Breast epithelium (tissue), 4 donors: ENCODE data around the gene LYVE1. TPM values are rescaled to one million over a fixed set of nuclear protein-coding genes. Genes with fewer than 3 reads are reported as not detected.

Experiments used
- DNase-seq, 2 donors: peaks; one replicate each; pipeline ENCODE4 v3.0.0-alpha.2; 2019; ENCODE audit warnings: low spot score in 2 of 2
- H3K27ac ChIP-seq, 2 donors: fragments of 200-600 bp; sonication (generic) in 1 of 2; one replicate each; pipeline ENCODE4 v1.5.1; 2016 to 2019; ENCODE audit warnings: mild to moderate bottlenecking in 1 of 2
- H3K27me3 ChIP-seq, 2 donors: fragments of 200-600 bp; sonication (generic) in 1 of 2; one replicate each; pipeline versions ENCODE4 v1.5.1 to v1.6.0; 2017 to 2019; ENCODE audit warnings: control low read depth in 1 of 2, mild to moderate bottlenecking in 1 of 2
- H3K36me3 ChIP-seq: fragments of 200-600 bp; one replicate; pipeline ENCODE4 v1.5.1; 2019
- H3K4me1 ChIP-seq, 2 donors: fragments of 200-600 bp; sonication (generic); one replicate each; pipeline ENCODE4 v1.5.1; 2016 to 2019; ENCODE audit warnings: control low read depth in 1 of 2
- H3K4me3 ChIP-seq, 3 donors: fragments of 200-600 bp; sonication (generic); 1 replicate in 2 of 3; 2 replicates in 1 of 3; pipeline ENCODE4 v1.5.1; 2016 to 2019; ENCODE audit warnings: mild to moderate bottlenecking in 3 of 3, moderate library complexity in 2 of 3
- H3K9me3 ChIP-seq, 2 donors: fragments of 200-600 bp; sonication (generic) in 1 of 2; one replicate each; pipeline ENCODE4 v1.5.1; 2016 to 2019; ENCODE audit warnings: control low read depth in 1 of 2
- CTCF ChIP-seq, 3 donors: fragments of 450-650 bp; IDR thresholded peaks; one replicate each; pipeline ENCODE4 v1.5.1; 2016 to 2017; ENCODE audit warnings: antibody characterized with exemption in 3 of 3, mild to moderate bottlenecking in 3 of 3, moderate library complexity in 3 of 3
- POLR2A ChIP-seq: fragments of 450-650 bp; IDR thresholded peaks from one replicate; pipeline ENCODE4 v1.6.1; 2016; ENCODE audit warnings: antibody characterized with exemption, mild to moderate bottlenecking, moderate library complexity
- POLR2AphosphoS5 ChIP-seq, 3 donors: sonication (generic); formaldehyde crosslinking; IDR thresholded peaks; one replicate each; pipeline ENCODE4 v1.6.1; 2017; ENCODE audit warnings: antibody characterized with exemption in 3 of 3
- intact Hi-C: fragments of 100-400 bp; cut with DNase I; formaldehyde crosslinking; loops from one replicate; pipeline ENCODE4 v1.15.1; 2023; ENCODE audit warnings: low total_unique reads
- total RNA-seq, 3 donors: library from RNA; depleted of rRNA; stranded (reverse); fragments of >200 nt; gene quantifications; one replicate each; pipeline ENCODE4 v1.1.0, GENCODE V29; 2016

LYVE1 gene
- total RNA-seq, 3 donors from 2014 or later: 39.2 to 218 (median 51.8) TPM

GRCh38 chr11:10607462-10608132, 39.1 kb upstream of the LYVE1 start:
- no peak overlapping the region for H3K4me3 ChIP-seq
- TF ChIP-seq POLR2AphosphoS5 (IDR thresholded peaks at IDR 0.05): no peak
- no peak for TF ChIP-seq CTCF (IDR thresholded peaks at IDR 0.05)
- TF ChIP-seq POLR2A: no peak
- DNase-seq: no peak
- intact Hi-C loops: no loop called here
- peak overlapping the region in 1 of 2 donors; percentile 23 for H3K27ac ChIP-seq
- no peaks in the 10 kb centered on the region for H3K4me1 ChIP-seq
- H3K27me3 ChIP-seq: no peaks in the 10 kb centered on the region
- H3K36me3 ChIP-seq: no peaks in the 10 kb centered on the region
- H3K9me3 ChIP-seq: no peaks in the 10 kb centered on the region

- no peak for DNase-seq
- no peaks in the 10 kb centered on the region for H3K9me3 ChIP-seq
- H3K4me3 ChIP-seq: no peak overlapping the region
- peak overlapping the region in 1 of 2 donors; percentile 30 for H3K27ac ChIP-seq
- H3K36me3 ChIP-seq: no peaks in the 10 kb centered on the region
- no peak for TF ChIP-seq POLR2A
- no peak for TF ChIP-seq CTCF (IDR thresholded peaks at IDR 0.05)
- no peak for TF ChIP-seq POLR2AphosphoS5 (IDR thresholded peaks at IDR 0.05)
- no peaks in the 10 kb centered on the region for H3K4me1 ChIP-seq
- intact Hi-C loops: no loop called here
- no peaks in the 10 kb centered on the region for H3K27me3 ChIP-seq
These were observed 38.2 kb upstream of the LYVE1 start for GRCh38 chr11:10606536-10607208.

GRCh38 chr11:10605941-10606381, 37.5 kb upstream of the LYVE1 start:
- peak overlapping the region in 1 of 3 donors; percentile 4 for H3K4me3 ChIP-seq
- TF ChIP-seq CTCF (IDR thresholded peaks at IDR 0.05) (no peak), POLR2A (no peak), POLR2AphosphoS5 (IDR thresholded peaks at IDR 0.05) (no peak)
- H3K27me3 ChIP-seq: no peaks in the 10 kb centered on the region
- no peaks in the 10 kb centered on the region for H3K9me3 ChIP-seq
- H3K36me3 ChIP-seq: no peaks in the 10 kb centered on the region
- H3K4me1 ChIP-seq: no peaks in the 10 kb centered on the region
- intact Hi-C loops: no loop called here
- peak overlapping the region in 1 of 2 donors; percentile 27 for H3K27ac ChIP-seq
- no peak for DNase-seq

- TF ChIP-seq POLR2A (no peak), POLR2AphosphoS5 (IDR thresholded peaks at IDR 0.05) (no peak), CTCF (IDR thresholded peaks at IDR 0.05) (no peak)
- Histone ChIP-seq H3K4me3 (no peak overlapping the region), H3K36me3 (no peaks in the 10 kb centered on the region), H3K27me3 (no peaks in the 10 kb centered on the region), H3K4me1 (no peaks in the 10 kb centered on the region), H3K9me3 (no peaks in the 10 kb centered on the region), H3K27ac (no peak overlapping the region)
- intact Hi-C loops: no loop called here
- no peak for DNase-seq
These were observed 36.3 kb upstream of the LYVE1 start for GRCh38 chr11:10604798-10605197.

GRCh38 chr11:10604340-10604748, 35.9 kb upstream of the LYVE1 start:
- H3K36me3 ChIP-seq: no peaks in the 10 kb centered on the region
- H3K9me3 ChIP-seq: no peaks in the 10 kb centered on the region
- no peak for DNase-seq
- TF ChIP-seq CTCF (IDR thresholded peaks at IDR 0.05) (no peak), POLR2AphosphoS5 (IDR thresholded peaks at IDR 0.05) (no peak), POLR2A (no peak)
- H3K27ac ChIP-seq: no peak overlapping the region
- no peak overlapping the region for H3K4me3 ChIP-seq
- intact Hi-C loops: no loop called here
- no peaks in the 10 kb centered on the region for H3K4me1 ChIP-seq
- no peaks in the 10 kb centered on the region for H3K27me3 ChIP-seq
